ENCODE results near the gene TLE7. TPM values are rescaled to one million over a fixed set of nuclear protein-coding genes. Genes with fewer than 3 reads are reported as not detected.

The TLE7 gene
- total RNA-seq, 6 donors from 2014 or later: not detected

GRCh38 chr16:71476457-71477124, 34.7 kb upstream of the TLE7 start:
- WGBS, 2 donors: 96% methylated on average over 4 of the region's 4 CpGs
- Histone ChIP-seq H3K27ac (no peak overlapping the region), H3K4me3 (no peak overlapping the region), H3K4me1 (no peaks in the 10 kb centered on the region), H3K27me3 (no peaks in the 10 kb centered on the region), H3K9me3 (no peaks in the 10 kb centered on the region), H3K36me3 (peaks cover 17 to 59% (median 31%) of the 10 kb centered on the region in 4 donors)
- DNase-seq (no peak), ATAC-seq (ENCODE audit: low FRiP score in 2 of 2) (no peak)
- TF ChIP-seq POLR2AphosphoS5 (IDR thresholded peaks at IDR 0.05) (no peak), EP300 (IDR thresholded peaks at IDR 0.05) (no peak), CTCF (IDR thresholded peaks at IDR 0.05) (no peak), POLR2A (IDR thresholded peaks at IDR 0.05) (no peak)

- no peaks in the 10 kb centered on the region for H3K4me1 ChIP-seq
- TF ChIP-seq POLR2AphosphoS5 (IDR thresholded peaks at IDR 0.05): no peak
- TF ChIP-seq CTCF (IDR thresholded peaks at IDR 0.05): no peak
- TF ChIP-seq POLR2A (IDR thresholded peaks at IDR 0.05): no peak
- TF ChIP-seq EP300 (IDR thresholded peaks at IDR 0.05): no peak
- no peaks in the 10 kb centered on the region for H3K27me3 ChIP-seq
- H3K36me3 ChIP-seq: peaks cover 17 to 66% (median 31%) of the 10 kb centered on the region in 4 donors
- ATAC-seq (ENCODE audit: low FRiP score in 2 of 2) (no peak), DNase-seq (no peak)
- no peaks in the 10 kb centered on the region for H3K9me3 ChIP-seq
- no peak overlapping the region for H3K27ac ChIP-seq
- 88 to 95% methylated on average over 3 of the region's 3 CpGs for WGBS, 2 donors
- H3K4me3 ChIP-seq: no peak overlapping the region
These were observed 33.0 kb upstream of the TLE7 start for GRCh38 chr16:71474864-71475263.

GRCh38 chr16:71473891-71474290, 32.0 kb upstream of the TLE7 start:
- H3K36me3 ChIP-seq: peaks cover 17 to 70% (median 31%) of the 10 kb centered on the region in 4 donors
- no peak for DNase-seq
- H3K27me3 ChIP-seq: no peaks in the 10 kb centered on the region
- no peak for ATAC-seq (ENCODE audit: low FRiP score in 2 of 2)
- H3K4me3 ChIP-seq: no peak overlapping the region
- H3K9me3 ChIP-seq: no peaks in the 10 kb centered on the region
- no peak overlapping the region for H3K27ac ChIP-seq
- H3K4me1 ChIP-seq: no peaks in the 10 kb centered on the region
- WGBS, 2 donors: 96 to 97% methylated on average over 5 of the region's 5 CpGs
- no peak for TF ChIP-seq POLR2AphosphoS5 (IDR thresholded peaks at IDR 0.05)
- TF ChIP-seq POLR2A (IDR thresholded peaks at IDR 0.05): no peak
- no peak for TF ChIP-seq CTCF (IDR thresholded peaks at IDR 0.05)
- TF ChIP-seq EP300 (IDR thresholded peaks at IDR 0.05): no peak

GRCh38 chr16:71472931-71473330, 31.1 kb upstream of the TLE7 start:
- H3K36me3 ChIP-seq: peaks cover 17 to 61% (median 26%) of the 10 kb centered on the region in 4 donors
- WGBS, 2 donors: 91 to 100% methylated on average over 2 of the region's 2 CpGs
- TF ChIP-seq POLR2A (IDR thresholded peaks at IDR 0.05) (no peak), POLR2AphosphoS5 (IDR thresholded peaks at IDR 0.05) (no peak), EP300 (IDR thresholded peaks at IDR 0.05) (no peak), CTCF (IDR thresholded peaks at IDR 0.05) (no peak)
- H3K4me3 ChIP-seq: no peak overlapping the region
- H3K27me3 ChIP-seq: no peaks in the 10 kb centered on the region
- H3K9me3 ChIP-seq: no peaks in the 10 kb centered on the region
- H3K4me1 ChIP-seq: no peaks in the 10 kb centered on the region
- DNase-seq (no peak), ATAC-seq (ENCODE audit: low FRiP score in 2 of 2) (no peak)
- H3K27ac ChIP-seq: no peak overlapping the region

- ATAC-seq (ENCODE audit: low FRiP score in 2 of 2) (no peak), DNase-seq (no peak)
- H3K27ac ChIP-seq: no peak overlapping the region
- H3K4me1 ChIP-seq: no peaks in the 10 kb centered on the region
- H3K36me3 ChIP-seq: peaks cover 15 to 52% (median 21%) of the 10 kb centered on the region in 4 donors
- WGBS, 2 donors: 75 to 85% methylated on average over 2 of the region's 2 CpGs
- TF ChIP-seq POLR2AphosphoS5 (IDR thresholded peaks at IDR 0.05) (no peak), EP300 (IDR thresholded peaks at IDR 0.05) (no peak), CTCF (IDR thresholded peaks at IDR 0.05) (no peak), POLR2A (IDR thresholded peaks at IDR 0.05) (no peak)
- no peaks in the 10 kb centered on the region for H3K9me3 ChIP-seq
- no peak overlapping the region for H3K4me3 ChIP-seq
- H3K27me3 ChIP-seq: no peaks in the 10 kb centered on the region
These were observed 30.2 kb upstream of the TLE7 start for GRCh38 chr16:71472051-71472450.
